Thyroid gland (tissue), 4 donors: ENCODE data around the gene PHACTR4. TPM values are rescaled to one million over a fixed set of nuclear protein-coding genes. Genes with fewer than 3 reads are reported as not detected.
A peak's percentile ranks its signal among the peaks of the same experiment; 100 is the strongest.

Source experiments
- DNase-seq, 2 donors: peaks; one replicate each; pipeline ENCODE4 v3.0.0-alpha.2; 2019
- H3K27ac ChIP-seq, 3 donors: fragments of 200-600 bp; sonication (generic); 1 replicate in 2 of 3; 2 replicates in 1 of 3; pipeline ENCODE4 v1.5.1; 2016 to 2019; ENCODE audit warnings: mild to moderate bottlenecking in 1 of 3, moderate library complexity in 1 of 3
- H3K27me3 ChIP-seq: fragments of 200-600 bp; sonication (generic); one replicate; pipeline ENCODE4 v1.5.1; 2019
- H3K36me3 ChIP-seq, 2 donors: fragments of 200-600 bp; sonication (generic); one replicate each; pipeline ENCODE4 v1.5.1; 2016 to 2019
- H3K4me1 ChIP-seq, 2 donors: fragments of 200-600 bp; sonication (generic); one replicate each; pipeline ENCODE4 v1.5.1; 2017 to 2019
- H3K4me3 ChIP-seq, 3 donors: fragments of 200-600 bp; sonication (generic); replicated peaks in 1 of 3; 1 replicate in 2 of 3; 2 replicates in 1 of 3; pipeline ENCODE4 v1.5.1; 2016; ENCODE audit warnings: mild to moderate bottlenecking in 1 of 3
- H3K9me3 ChIP-seq: fragments of 200-600 bp; sonication (generic); one replicate; pipeline ENCODE4 v1.5.1; 2017
- POLR2A ChIP-seq, 2 donors: fragments of 450-650 bp; IDR thresholded peaks; one replicate each; pipeline ENCODE4 v1.6.1; 2017; ENCODE audit warnings: antibody characterized with exemption in 2 of 2, mild to moderate bottlenecking in 2 of 2, moderate library complexity in 1 of 2
- WGBS, 2 donors: methylation state at CpG; one replicate each; pipeline ENCODE4 v1.1.5; 2017; 5-methylcytosine and 5-hydroxymethylcytosine counted together
- intact Hi-C: fragments of 100-400 bp; cut with DNase I; formaldehyde crosslinking; loops from one replicate; pipeline ENCODE4 v1.15.1; 2023
- total RNA-seq, 4 donors: library from RNA; depleted of rRNA; stranded (reverse); fragments of >200 nt; gene quantifications; one replicate each; pipeline ENCODE4 v1.2.3, GENCODE V29; 2016
- TF ChIP-seq, protein P1 (sequence below), 6 experiments: fragments of 200-600 bp in 3 of 6; fragments of 450-650 bp in 3 of 6; sonication (generic) in 3 of 6; IDR thresholded peaks; one replicate each; pipeline ENCODE4 v1.5.1; 2016 to 2019; ENCODE audit warnings: antibody characterized with exemption in 6 of 6, mild to moderate bottlenecking in 2 of 6, inconsistent platforms in 1 of 6, moderate library complexity in 1 of 6

Gene PHACTR4
- total RNA-seq, 4 donors from 2014 or later, result 25.9 to 31.2 (median 27.8) TPM

DNA sequence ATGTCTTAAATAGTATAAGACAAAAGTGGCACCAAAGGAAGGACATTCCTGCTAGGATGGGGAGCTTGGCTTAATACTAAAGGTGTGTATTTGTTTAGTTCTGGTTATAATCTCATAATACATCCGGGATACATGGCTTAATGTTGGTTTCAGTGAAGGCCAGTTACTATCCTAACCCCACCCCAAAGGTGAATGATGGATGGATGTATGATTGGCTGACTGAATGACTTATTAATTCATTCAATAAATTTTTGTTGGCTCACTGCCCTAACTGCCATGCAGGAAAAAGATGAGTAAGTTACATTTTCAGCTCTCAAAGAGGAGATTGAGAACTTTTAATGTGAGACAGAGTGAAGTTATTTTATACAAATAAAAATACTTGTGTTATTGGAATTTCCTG lies 52.2 kb downstream of the PHACTR4 start:
- intact Hi-C loops, result no loop called here
- Histone ChIP-seq H3K4me1 (no peaks in the 10 kb centered on the region), H3K4me3 (no peak overlapping the region), H3K36me3 (no peaks in the 10 kb centered on the region), H3K9me3 (no peaks in the 10 kb centered on the region), H3K27ac (no peak overlapping the region), H3K27me3 (no peaks in the 10 kb centered on the region)
- WGBS, 2 donors, result 91 to 92% methylated on average over 1 of the region's 1 CpG
- no peak for DNase-seq
- TF ChIP-seq, protein P1, sequence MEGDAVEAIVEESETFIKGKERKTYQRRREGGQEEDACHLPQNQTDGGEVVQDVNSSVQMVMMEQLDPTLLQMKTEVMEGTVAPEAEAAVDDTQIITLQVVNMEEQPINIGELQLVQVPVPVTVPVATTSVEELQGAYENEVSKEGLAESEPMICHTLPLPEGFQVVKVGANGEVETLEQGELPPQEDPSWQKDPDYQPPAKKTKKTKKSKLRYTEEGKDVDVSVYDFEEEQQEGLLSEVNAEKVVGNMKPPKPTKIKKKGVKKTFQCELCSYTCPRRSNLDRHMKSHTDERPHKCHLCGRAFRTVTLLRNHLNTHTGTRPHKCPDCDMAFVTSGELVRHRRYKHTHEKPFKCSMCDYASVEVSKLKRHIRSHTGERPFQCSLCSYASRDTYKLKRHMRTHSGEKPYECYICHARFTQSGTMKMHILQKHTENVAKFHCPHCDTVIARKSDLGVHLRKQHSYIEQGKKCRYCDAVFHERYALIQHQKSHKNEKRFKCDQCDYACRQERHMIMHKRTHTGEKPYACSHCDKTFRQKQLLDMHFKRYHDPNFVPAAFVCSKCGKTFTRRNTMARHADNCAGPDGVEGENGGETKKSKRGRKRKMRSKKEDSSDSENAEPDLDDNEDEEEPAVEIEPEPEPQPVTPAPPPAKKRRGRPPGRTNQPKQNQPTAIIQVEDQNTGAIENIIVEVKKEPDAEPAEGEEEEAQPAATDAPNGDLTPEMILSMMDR (IDR thresholded peaks at IDR 0.05), result no peak
- no peak for TF ChIP-seq POLR2A (IDR thresholded peaks at IDR 0.05)

DNA sequence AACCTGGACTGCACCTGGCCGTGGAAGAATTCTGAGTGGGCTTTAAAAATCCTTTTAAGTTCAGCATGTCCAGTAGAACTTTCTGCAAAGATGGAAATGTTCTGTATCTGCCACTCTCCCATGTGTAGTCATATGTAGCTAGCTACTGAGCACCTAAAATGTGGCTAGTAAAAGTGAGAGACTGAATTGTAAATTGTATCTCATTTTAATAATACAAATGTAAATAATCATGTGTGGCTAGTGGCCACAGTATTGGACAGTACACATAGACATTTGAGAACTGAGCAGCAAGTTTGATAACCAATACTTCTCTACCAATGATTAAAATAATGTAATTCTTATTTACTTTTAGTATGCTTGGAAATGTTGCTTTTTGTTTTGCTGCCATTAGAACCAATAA lies 57.3 kb downstream of the PHACTR4 start:
- DNase-seq, result no peak
- no peak for TF ChIP-seq POLR2A (IDR thresholded peaks at IDR 0.05)
- TF ChIP-seq, protein P1 (IDR thresholded peaks at IDR 0.05), result no peak
- Histone ChIP-seq H3K9me3 (no peaks in the 10 kb centered on the region), H3K27me3 (no peaks in the 10 kb centered on the region), H3K36me3 (no peaks in the 10 kb centered on the region), H3K4me1 (peaks cover 6% of the 10 kb centered on the region in 2 donors), H3K4me3 (no peak overlapping the region), H3K27ac (no peak overlapping the region)
- intact Hi-C loops, result no loop called here
- 93 to 94% methylated on average over 1 of the region's 1 CpG for WGBS, 2 donors

DNA sequence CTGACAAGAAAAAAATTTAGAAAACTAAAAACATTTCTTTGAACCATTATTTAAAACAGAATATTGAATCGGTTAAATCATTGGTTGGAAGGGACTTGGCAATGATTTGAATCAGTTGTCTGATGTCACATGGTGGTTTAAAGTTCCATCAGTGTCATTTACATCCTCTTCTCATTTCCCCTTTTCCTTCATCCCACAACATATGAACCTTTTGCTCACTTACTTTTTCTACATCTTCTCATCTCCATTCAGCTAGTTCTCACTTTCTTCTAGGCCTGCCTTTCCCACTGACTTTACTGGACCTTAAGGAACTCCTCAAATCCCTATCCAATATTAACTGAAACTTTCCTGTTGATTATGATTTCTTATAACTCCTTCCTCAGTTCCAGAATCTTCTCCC lies 58.5 kb downstream of the PHACTR4 start:
- no peak for TF ChIP-seq POLR2A (IDR thresholded peaks at IDR 0.05)
- TF ChIP-seq, protein P1 (IDR thresholded peaks at IDR 0.05), result no peak
- 84 to 86% methylated on average over 1 of the region's 1 CpG for WGBS, 2 donors
- Histone ChIP-seq H3K36me3 (no peaks in the 10 kb centered on the region), H3K9me3 (no peaks in the 10 kb centered on the region), H3K4me1 (peaks cover 6% of the 10 kb centered on the region in 2 donors), H3K27ac (no peak overlapping the region), H3K4me3 (no peak overlapping the region), H3K27me3 (no peaks in the 10 kb centered on the region)
- intact Hi-C loops, result no loop called here
- no peak for DNase-seq

DNA sequence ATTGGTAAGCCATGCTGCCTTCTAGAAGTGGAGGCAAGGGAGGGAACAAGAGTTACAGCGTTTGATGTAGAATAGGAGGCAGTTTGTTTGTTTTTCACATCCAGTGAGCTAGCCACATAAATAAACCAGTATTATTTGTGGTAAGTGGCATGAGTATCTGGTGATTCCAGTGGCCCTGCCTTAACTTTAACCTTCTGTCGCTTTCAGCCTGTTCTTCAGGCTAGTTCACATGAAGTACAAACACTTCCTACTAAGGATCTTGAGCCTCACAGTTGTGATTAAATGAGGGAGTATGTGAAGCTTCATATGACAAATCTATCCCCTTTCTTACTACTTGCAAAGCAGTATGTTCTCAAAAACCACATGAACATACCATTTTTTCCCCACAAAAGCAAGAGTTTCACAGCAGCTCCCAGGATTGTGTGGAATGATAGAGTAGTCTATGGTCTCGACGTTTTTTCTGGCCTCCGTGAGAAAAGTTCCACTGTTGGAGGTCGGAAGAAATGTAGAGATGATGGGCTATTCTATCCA lies 59.5 kb downstream of the PHACTR4 start:
- no peaks in the 10 kb centered on the region for H3K36me3 ChIP-seq
- no peak overlapping the region for H3K4me3 ChIP-seq
- TF ChIP-seq, protein P1 (IDR thresholded peaks at IDR 0.05), result no peak
- TF ChIP-seq POLR2A (IDR thresholded peaks at IDR 0.05), result no peak
- DNase-seq, result no peak
- WGBS, 2 donors, result 84 to 87% methylated on average over 6 of the region's 6 CpGs
- H3K4me1 ChIP-seq, result peaks cover 6% of the 10 kb centered on the region in 2 donors
- no peaks in the 10 kb centered on the region for H3K9me3 ChIP-seq
- no peak overlapping the region for H3K27ac ChIP-seq
- intact Hi-C loops, result no loop called here
- no peaks in the 10 kb centered on the region for H3K27me3 ChIP-seq

DNA sequence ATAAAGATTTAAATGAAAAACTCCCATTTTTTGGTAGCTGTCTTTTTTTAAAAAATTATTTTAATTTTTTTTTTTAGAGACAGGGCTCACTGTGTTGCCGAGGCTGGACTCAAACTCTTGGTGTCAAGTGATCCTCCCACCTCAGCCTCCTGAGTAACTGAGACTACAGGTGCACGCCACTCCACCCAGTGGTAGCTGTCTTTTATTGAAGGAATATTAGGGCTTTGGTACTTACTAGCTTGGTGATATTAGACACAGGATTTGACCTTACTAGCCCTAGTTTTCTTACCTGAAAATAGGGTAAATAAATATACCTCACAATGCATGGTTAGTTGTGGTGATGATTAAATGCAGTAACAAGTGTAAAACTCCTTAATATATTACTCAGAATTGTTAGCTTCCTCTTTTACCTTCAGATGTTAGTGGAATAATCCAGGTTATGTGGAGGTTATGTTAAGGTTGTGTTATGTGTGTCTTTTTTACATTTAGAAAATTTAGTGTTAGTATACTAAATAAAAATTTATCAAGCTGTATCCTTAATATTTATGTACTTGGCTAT lies 66.8 kb downstream of the PHACTR4 start:
- WGBS, 2 donors, result 50 to 93% methylated on average over 2 of the region's 2 CpGs
- DNase-seq, result no peak
- no peak overlapping the region for H3K4me3 ChIP-seq
- TF ChIP-seq, protein P1 (IDR thresholded peaks at IDR 0.05), result no peak
- TF ChIP-seq POLR2A (IDR thresholded peaks at IDR 0.05), result no peak
- peaks cover 11 to 12% of the 10 kb centered on the region in 2 donors for H3K4me1 ChIP-seq
- no peaks in the 10 kb centered on the region for H3K9me3 ChIP-seq
- no peaks in the 10 kb centered on the region for H3K36me3 ChIP-seq
- intact Hi-C loops, result no loop called here
- peak overlapping the region in 2 of 3 donors; percentile 76 to 81 for H3K27ac ChIP-seq
- no peaks in the 10 kb centered on the region for H3K27me3 ChIP-seq
